Measurements from ENCODE around the gene ERP27.

Gene ERP27

DNA sequence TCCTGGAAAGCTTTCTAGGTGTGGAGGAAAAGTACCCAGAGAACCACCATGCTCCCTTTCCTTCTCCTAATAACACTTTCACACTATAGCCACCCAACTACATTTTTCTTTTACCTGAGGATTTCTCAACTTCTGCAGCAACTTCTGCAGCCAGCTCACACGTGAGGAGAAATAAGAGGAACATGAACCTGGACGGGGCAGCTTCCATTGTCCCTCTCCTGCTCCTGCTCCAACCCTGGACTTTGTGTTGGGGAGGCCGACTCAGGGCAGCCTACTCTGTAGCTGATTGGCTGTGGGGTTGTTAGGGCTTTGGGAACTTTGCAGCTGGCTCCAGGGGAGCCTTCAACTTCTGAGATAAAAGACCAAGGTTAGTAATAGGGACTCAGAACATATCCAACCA lies at the start of gene ERP27:
ERP27 (minus strand) TSS at position 237 of the 400 bp plus-strand sequence; CDS start at position 208, 29 bp downstream.
- DNase-seq: no peak

DNA sequence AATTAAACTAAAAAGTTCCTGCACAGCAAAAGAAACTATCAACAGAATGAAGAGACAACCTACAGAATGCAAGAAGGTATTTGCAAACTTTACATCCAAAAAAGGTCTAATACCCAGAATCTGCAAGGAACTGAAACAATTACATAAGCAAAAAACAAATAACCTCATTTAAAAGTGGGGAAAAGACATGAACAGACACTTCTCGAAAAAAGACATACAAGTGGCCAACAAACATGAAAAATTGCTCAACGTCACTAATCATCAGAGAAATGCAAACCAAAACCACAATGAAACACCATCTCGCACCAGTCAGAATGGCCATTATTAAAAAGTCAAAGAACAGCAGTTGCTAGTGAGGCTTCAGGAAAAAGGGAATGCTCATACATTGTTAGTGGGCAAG lies 49.7 kb upstream of the ERP27 start:
- DNase-seq: no peak

DNA sequence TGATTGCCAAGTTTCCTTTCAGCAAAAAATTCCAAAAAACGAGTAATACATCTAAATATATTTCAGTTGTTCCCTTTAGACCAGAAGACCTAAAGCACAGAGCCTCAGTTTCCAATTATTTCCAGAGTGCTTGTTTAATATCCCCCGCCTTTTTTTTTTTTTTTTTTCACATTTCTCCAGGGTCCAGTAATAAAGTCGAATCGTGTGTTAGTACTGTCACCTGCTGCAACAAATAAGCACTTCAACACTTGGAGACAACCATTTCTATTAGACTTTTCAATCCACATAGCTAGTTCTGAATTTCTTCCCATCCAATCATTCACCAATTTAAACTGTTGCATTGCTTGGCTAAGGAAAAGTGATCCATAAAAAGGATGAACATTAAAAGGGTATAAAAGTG lies 48.1 kb upstream of the ERP27 start:
- DNase-seq: no peak

DNA sequence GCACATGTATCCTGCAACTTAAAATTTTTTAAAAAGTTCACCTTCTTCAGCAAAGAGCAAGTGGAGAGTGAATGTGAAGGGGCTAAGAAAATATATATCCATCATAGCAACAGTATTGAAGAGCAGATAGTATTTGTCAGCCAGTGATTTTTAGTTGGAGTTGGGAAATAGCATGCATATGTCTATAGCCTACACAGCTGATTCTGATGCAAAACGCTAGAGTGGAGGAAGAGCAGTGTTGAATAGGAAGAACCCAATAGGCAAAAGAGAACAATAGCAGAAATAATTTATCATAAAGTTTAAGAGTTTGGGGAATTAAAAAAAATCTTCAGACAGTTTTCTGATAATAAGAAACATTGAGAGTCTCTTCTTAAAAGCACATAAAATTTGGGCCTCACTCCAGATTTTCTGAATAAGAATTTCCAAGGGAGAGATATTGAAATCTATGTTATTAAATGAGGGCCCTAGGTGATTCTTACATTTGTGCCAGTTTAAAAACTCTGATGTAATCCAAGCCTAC lies 46.5 kb upstream of the ERP27 start:
- DNase-seq: no peak

DNA sequence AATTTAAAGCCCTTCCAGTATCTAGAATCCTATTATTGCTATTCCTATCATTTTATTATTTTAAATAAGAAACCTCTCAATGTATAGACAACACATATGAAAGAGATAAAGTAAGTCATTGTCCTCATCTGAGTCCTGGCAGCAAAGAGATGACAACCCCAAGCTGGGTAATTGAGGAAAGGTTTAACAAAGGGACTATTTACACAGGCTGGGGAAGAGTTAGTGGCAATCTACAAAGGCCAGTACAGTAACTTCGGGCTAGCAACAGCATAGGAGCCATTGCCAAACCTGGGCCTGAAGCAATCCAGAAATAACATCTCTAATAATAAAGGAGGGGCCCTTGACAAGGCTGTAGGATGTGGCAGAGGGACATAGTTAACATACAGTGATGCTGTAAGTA lies 45.7 kb upstream of the ERP27 start:
- DNase-seq: no peak

DNA sequence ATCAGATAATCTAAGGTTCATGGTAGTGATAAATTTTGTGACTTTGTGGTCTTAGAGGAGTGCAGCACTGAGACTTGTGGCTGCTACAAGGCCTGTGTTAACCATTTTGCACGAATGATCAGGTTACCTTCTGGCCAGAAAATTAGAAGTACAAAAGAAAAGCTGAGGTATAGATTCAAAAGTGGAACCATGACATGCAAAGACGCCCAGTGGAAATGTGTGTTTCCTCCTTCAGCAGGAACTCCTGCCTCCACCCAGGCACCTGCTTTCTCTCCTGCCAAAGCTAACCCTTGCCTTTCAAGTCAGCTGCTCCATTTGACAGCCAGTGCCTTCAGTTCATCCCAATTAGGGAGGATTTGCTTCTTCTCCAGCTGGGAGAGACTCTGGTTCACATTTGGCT lies 44.7 kb upstream of the ERP27 start:
- DNase-seq: no peak

DNA sequence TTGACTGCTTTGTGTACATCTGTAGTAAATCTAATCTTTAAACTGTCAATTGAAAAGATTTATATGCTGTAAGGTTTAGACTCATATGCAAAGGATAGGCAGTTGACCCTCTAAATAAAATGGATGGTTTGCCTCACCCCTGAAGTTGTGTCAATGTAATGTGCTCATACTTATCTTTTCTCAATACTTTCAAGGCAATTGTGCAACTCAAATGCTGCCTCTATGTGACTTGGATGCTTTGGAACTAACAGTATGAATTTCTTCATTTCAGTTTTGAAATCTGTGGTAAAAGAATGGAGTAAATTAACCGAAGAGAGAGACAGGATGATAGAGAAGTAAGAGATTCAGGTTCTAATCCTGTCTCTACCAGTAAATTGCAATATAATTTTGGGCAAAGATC lies 44.2 kb upstream of the ERP27 start:
- no peak for DNase-seq

DNA sequence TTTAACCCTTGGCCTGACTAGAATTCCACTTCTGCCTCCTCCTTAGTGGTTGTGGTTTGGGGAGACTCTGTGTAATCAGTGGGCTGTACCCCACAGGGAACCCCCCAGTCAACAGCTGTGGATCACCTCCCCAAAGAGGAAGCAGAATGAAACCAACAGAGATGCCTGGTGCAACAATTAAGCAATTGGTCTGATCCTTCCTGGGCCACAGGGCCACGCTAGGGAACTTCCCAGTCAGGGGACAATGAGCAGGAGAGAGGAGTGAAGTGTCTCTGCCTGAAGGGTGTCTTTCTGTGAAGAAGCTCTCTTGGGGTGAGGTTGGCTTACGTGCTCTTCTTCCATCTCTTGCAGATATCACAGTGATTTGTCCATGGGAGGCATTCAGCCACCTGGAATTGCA lies 42.7 kb upstream of the ERP27 start:
- DNase-seq: peak in 1 of 2 donors; percentile 71

DNA sequence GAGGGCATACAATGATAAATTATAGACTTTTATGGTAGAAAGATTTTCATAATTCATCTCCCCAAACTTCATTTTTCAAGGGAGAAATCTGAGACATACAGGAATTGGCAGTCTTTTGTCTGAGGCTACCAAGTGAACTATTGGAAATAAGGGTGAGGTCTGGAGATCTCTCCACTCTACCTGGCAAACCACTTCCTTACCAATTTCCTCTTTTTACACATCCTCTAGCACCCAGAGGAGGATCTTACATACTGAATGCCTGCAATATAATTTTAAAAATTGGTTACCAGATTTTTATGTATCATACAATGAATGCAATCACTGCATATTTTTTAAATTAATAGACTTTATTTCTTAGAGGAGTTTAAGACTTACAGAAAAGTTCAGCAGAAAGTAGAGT lies 41.1 kb upstream of the ERP27 start:
- DNase-seq: no peak

DNA sequence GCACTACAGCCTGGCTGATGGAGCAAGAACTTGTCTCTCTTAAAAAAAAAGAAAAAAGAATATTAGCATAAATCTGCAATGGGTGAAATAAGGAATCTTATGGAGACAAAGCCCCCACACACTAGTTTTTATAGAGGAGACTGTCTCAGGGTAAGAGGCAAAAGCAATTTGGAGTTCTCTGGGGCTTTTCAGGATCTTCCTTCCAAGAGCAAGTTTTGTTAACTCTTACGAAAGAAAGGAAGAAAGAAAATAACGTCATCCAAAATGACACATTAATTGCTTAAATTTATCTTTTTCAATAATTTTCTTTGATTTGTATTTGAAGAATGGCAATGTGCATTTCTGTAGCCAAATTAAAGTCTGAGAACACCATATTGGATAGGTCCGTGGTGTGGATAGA lies 38.3 kb upstream of the ERP27 start:
- no peak for DNase-seq

DNA sequence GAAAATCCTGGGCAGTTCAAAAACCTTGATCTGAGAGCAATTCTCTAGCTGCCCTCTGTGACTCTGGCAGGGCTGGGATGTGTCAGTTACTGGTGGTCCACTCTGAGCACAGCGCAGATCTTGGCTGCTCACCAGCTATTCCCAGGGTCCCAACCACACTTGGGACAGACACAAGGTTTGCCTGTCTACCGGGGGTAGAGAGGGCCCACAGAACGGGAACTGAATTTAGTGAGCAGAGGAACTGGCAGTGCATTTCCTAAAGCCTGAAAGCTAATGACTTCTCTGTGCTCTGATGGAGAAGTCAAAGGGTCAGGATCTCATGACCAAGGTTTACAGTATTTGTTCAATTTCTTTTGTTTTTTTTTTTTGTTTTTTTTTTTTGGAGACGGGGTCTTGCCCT lies 37.1 kb upstream of the ERP27 start:
- no peak for DNase-seq

DNA sequence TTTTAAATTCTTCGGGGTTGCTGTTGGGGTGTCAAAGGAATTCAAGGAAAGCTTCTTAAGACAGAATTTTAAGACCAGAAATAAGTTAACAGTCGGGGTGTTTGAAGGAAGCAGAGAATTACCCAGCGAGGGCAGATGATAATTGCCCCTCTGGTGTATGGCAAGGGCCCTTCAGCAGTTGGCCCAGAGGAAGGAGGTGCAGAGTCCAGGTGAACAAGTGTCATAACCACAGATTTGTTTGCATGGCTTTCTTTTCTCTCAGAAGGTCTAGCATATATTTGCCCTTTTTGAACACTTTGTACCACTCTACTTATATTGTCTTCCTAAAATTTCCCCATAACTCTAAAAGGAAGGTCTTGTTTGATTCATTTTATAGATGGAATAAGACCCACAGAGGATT lies 36.3 kb upstream of the ERP27 start:
- DNase-seq: no peak

DNA sequence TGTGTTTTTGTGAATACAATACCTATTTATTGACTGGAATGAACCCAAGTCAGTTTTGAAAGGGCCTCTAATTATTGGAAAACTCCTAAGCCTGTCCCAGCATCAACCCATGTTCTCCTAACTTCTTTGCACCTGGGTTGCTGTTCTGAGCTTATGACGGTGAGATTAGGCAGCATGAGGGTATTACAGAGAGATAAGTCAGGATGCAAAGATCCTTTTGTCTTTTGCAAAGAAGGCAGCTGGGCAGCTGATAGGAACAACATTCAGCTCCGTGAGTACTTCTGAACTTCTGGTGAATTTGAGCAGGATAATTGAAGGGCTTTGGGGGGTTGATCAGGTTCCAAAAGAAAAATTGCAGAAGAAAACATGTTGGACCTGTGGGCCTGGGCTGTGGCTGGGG lies 34.5 kb upstream of the ERP27 start, which contains the start of gene PDE6H:
PDE6H (plus strand) TSS at position 227 of the 400 bp plus-strand sequence. CDS start 4,971 bp downstream, outside the sequence.
- no peak for DNase-seq

DNA sequence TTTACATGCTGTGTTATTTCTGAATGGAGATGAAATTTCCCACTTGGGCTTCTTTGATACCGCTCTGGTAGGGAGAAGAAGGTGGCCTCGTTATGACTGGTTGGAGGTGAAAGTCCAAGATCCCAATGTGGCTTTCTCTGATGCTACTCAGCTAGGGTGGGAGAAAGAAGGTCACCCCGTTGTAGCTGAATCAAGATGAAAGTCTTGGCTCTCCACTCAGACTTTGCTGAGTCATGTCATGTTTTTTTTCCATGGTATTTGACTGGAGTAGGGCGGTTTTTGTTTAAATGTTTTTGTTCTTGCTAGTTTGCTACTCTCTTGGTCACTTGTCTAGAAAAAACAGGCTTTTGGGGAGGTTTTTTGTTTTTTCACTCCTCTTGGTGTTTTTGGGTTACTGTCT lies 32.1 kb upstream of the ERP27 start:
- DNase-seq: no peak

DNA sequence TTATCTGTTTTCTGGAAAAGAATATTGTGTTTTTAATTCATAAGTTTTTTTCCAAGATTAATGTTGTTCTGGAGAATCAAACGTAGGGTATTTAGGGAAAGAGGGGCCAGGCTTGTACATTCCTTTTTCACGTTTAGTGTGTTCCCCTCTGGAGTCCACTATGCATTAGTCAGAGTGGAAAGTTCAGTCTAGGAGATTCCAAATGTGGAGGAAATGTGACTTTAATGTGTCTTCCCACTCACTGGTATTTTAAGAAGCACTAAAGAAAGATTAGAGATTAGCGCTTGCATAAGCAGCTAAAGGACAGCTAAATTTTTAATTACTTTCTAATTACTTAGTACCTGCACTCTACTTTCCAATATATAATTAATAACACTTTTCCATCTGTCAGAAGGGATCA lies 30.1 kb upstream of the ERP27 start:
- DNase-seq: no peak

DNA sequence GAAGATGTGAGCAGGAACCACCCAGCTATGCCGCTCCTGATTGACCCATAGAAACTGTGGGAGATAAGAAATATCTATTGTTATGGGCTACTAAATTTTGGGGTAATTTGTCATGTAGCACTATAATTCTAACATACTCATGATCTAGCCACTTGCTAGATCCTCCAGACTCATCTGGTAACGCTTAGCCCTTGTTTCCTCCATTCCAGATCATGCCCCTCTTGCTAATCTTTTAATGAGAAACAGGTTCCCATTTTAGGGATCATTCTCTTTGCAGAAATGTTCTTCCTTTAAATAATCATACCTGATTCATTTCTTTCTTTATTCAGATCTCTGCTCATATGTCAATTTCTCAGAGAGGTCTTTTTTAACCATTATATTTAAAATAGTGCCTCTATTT lies 26.9 kb upstream of the ERP27 start:
- no peak for DNase-seq

DNA sequence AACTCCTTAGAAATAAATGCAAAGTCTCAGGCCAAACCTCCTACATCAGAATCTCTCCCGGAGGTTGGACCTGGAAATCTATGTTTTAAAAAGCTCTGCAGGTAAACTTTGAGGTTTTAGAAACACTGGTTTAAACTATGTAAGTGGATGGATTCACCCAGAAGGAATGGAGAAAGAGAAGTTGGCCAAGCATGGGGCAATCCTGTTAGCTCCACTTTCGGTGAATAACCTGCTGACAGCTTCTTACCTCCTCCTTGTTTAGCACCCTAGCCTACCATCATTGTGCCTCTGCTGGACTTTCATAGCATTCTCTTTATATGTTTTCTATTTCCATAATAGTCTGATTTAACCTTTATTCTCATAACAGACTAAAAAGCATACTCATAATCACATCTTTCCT lies 26.1 kb upstream of the ERP27 start:
- DNase-seq: no peak

DNA sequence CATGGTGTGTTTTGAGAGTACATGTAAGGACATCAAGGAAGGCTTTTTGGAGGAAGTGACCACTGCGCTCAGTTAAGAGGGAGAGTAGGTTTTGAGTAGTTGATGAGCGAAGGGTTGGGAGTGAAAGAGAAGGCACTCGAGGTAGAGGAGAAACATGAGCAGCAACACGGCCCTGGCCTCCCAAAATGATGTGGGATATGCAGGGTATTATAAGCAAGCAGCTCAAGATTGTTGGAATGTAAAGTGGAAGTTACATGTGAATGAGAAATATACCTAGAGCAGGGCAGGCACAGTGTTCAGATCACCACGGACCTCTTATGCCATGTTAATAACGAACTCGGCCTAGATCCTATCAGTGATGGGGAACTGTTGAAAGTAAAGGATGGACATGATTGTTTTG lies 25.2 kb upstream of the ERP27 start:
- no peak for DNase-seq

DNA sequence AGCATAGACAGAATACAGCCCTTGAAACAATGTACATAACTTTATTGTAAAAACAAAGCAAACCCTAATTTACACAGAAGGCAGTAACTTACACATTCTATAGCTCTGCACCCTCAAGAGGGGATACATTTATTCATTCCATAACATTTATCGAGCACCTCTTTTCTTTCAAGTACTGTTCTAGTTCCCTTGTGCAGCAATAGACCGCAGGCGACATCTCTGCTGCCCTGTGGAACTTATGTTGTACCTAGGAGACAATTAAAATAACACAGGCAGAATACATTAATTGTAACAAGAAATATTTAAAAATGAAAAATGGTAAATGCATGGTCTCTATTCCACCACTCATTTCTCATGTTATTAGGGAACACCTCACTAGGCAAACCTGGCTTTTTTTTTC lies 24.5 kb upstream of the ERP27 start:
- DNase-seq: no peak

DNA sequence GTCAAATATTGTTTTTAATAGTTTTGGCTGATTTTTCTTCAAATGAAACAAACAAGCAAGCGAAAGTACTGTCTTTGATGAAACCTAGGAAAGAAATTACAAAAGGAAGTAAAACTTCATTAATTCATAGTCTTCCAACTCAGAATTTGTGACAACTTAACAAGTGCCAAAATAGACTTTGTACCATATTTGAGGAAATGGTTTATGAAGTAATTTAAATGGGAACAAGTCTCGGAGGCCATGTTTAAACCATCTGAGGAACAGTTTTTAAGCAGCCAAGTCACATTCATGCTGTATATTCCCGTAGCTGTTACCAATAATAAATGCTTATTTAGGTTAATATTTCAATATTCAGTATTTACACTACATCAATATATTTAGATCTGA lies 23.8 kb upstream of the ERP27 start:
- peak in 1 of 2 donors; percentile 32 for DNase-seq

DNA sequence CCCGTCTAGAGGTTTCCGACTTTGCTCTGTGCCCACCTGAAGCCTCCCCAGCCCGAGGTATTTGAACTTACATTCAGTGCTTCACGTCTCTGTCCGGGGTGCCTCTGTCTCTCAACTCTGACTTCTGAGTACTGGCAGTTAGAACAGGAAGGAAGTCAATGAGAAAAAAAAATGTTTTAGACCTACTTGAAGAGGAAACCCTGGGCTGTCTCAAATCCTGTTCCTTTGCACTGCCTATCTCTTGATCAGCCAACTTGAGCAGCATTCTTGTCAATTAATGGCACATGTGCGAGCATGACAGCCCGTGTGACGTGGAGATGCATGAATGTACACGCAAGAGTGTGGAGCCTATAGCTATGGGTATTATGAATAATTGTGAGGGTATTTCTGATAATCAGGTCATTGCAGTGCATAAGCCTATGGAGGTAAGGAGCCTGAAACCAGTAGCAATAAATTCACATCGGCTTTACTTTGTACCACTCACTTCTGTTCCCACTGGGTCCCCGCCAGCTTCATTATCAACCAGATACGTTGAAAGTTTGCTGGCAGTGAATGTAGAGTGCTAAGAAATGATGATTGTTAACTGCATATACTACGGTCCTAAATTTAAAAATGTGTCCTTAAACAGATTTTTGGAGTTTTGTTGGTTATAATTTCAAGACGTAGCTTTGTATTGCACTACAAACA lies 23.3 kb upstream of the ERP27 start, which contains the start of gene ARHGDIB:
ARHGDIB (minus strand) TSS at position 136 of the 687 bp plus-strand sequence. CDS start 10,889 bp downstream, outside the sequence.
- peak; percentile 91 to 92 for DNase-seq

DNA sequence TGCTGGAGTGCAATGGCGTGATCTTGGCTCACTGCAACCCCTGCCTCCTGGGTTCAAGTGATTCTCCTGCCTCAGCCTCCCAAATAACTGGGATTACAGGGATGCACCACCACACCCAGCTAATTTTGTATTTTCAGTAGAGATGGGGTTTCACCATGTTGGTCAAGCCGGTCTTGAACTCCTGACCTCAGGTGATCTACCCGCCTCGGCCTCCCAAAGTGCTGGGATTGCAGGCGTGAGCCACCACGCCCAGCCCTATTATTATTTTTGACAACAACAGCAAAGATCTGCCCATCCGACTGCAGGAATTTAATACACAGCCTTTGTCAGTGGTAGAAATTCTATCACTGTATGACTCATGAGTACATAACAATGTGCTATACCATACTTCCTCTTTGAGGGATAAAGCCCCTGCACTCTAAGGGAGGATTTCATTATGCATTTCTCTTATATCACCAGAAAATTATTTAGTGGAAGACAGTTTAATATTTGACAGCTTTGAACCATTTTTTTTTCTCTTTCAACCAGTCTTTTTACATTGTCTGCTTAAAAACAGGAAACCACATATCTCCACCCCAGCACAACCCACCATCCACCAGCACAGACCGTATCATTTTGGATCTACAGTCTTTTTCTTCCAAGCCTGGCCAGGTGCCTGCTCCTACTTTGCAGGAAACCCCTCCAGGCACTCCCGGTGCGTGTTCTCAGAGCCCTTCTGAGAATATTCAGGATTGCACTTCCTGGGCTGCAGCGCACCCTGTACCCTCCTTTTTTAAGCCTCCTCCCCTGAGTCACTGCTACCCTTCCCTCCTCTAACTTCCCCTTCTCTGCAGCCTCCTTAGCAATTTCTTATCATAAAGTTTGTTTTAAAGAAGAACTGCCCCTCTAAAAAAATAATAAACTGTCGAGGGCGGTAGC lies 22.5 kb upstream of the ERP27 start:
- peak; percentile 61 to 66 for DNase-seq

DNA sequence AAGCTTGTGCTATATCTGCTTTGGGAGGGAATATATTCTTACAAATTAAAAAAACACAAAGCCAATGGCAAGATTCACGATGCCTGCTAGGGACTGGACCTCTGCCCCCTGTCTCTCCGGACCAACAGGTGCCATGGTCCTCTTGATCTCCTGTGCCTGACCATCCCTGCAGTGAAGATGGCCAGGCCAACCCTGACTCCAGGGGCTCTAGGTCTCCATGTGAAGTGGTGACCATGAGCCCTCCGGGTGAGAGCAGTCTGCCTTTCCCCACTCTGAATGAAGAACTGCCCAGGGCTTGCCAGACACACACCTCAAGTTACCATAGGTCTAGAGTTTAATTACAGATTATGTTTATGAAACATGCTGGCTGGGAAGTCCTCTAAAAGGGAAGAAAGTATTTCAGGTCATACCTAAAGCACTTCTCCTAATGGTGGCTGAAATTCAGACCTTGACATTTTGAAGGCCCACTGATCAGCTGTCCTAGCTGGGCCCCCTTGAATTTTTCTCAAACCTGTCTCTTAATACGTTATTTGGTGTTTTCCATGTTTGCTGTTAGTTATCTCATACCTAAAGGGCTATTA lies 21.7 kb upstream of the ERP27 start:
- peak in 1 of 2 donors; percentile 23 for DNase-seq

Measured in CD4-positive, alpha-beta T cell treated with Interleukin-1 beta for 1 hour (primary cell).